NB4 (cell line): ENCODE measurements around the gene GPR135.

Experiments used
- DNase-seq: peaks from one replicate; pipeline ENCODE4 v3.0.0; 2010; ENCODE audit warnings: low read depth
- H3K4me3 ChIP-seq: one replicate; pipeline ENCODE4 v1.5.1; 2011; ENCODE audit warnings: mild to moderate bottlenecking, low read depth, low read length, moderate library complexity
- MYC ChIP-seq: IDR thresholded peaks from 2 replicates; pipeline ENCODE4 v1.6.1; 2011; ENCODE audit warnings: low read depth, low read length
- POLR2A ChIP-seq: IDR thresholded peaks from 2 replicates; pipeline ENCODE4 v1.6.1; 2011; ENCODE audit warnings: mild to moderate bottlenecking; ENCODE audit not compliant: insufficient read length; ENCODE audit errors: extremely low read depth
- TF ChIP-seq, protein P1 (sequence below): IDR thresholded peaks from 2 replicates; pipeline ENCODE4 v1.6.1; 2011; ENCODE audit warnings: low read depth, low read length
- TF ChIP-seq, protein P2 (sequence below): IDR thresholded peaks from one replicate; pipeline ENCODE4 v1.5.1; 2012; ENCODE audit warnings: low read depth, low read length

The GPR135 gene

DNA sequence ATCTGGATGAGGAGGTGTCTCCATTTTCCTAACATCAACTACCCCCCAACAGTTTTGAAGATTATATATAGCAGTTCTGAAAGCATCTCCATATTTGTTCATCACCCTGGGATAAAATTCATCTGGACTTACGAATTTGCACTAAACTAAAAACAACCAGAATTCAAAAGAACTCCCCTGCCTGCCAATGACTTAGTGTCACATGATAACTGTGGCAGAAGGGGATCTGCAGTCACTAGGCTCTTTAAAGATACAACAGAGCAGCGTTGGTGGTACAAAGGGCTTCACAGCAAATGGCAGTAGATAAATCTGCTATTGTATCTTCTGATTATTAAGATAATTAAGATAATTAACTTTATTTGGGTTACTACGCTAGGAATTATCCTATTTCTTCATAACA lies 30.1 kb downstream of the GPR135 start:
- no peak overlapping the region for H3K4me3 ChIP-seq
- TF ChIP-seq POLR2A (no peak), MYC (no peak)
- TF ChIP-seq, protein P1, sequence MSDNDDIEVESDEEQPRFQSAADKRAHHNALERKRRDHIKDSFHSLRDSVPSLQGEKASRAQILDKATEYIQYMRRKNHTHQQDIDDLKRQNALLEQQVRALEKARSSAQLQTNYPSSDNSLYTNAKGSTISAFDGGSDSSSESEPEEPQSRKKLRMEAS: no peak
- TF ChIP-seq, protein P2, sequence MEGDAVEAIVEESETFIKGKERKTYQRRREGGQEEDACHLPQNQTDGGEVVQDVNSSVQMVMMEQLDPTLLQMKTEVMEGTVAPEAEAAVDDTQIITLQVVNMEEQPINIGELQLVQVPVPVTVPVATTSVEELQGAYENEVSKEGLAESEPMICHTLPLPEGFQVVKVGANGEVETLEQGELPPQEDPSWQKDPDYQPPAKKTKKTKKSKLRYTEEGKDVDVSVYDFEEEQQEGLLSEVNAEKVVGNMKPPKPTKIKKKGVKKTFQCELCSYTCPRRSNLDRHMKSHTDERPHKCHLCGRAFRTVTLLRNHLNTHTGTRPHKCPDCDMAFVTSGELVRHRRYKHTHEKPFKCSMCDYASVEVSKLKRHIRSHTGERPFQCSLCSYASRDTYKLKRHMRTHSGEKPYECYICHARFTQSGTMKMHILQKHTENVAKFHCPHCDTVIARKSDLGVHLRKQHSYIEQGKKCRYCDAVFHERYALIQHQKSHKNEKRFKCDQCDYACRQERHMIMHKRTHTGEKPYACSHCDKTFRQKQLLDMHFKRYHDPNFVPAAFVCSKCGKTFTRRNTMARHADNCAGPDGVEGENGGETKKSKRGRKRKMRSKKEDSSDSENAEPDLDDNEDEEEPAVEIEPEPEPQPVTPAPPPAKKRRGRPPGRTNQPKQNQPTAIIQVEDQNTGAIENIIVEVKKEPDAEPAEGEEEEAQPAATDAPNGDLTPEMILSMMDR: no peak
- DNase-seq: no peak

DNA sequence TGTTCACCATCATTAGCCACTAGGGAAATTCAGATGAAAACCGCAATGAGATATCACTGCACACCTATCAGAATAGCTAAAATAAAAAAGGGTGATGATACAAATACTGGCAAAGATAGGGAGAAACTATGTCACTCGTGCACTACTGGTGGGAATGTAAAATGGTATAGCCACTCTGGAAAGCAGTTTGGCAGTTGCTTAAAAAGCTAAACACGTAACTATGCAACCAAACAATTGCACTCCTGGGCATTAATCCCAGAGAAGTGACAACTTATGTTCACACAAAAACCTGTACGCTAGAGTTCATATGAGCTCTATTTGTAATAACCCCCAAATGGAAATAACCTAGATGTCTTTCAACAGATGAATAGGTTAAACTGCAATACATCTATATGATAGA lies 35.4 kb downstream of the GPR135 start:
- TF ChIP-seq, protein P1: no peak
- TF ChIP-seq POLR2A: no peak
- DNase-seq: no peak
- H3K4me3 ChIP-seq: no peak overlapping the region

DNA sequence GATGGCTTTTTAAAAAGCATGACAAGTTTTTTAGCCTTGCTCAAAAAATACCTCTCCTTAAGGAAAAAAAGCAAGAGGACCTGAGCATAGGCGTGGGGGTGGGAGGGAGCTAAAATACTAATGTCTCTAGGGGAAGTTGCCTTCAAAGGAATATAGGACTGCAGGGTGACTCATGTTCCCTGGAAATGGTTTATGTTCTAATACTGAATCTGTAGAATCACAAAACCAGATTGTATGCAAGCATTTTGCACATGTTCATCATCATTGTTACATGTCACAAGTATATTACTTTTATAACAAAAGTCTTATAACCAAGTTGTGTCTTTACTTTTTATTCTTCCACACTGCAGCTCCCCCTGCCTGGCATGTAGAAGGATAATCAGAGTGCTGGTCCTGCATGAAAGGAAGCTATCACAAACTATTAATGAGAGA lies 36.6 kb downstream of the GPR135 start:
- no peak for TF ChIP-seq POLR2A
- TF ChIP-seq, protein P2: no peak
- TF ChIP-seq, protein P1: no peak
- TF ChIP-seq MYC: no peak
- DNase-seq: peak; percentile 52
- H3K4me3 ChIP-seq: no peak overlapping the region

DNA sequence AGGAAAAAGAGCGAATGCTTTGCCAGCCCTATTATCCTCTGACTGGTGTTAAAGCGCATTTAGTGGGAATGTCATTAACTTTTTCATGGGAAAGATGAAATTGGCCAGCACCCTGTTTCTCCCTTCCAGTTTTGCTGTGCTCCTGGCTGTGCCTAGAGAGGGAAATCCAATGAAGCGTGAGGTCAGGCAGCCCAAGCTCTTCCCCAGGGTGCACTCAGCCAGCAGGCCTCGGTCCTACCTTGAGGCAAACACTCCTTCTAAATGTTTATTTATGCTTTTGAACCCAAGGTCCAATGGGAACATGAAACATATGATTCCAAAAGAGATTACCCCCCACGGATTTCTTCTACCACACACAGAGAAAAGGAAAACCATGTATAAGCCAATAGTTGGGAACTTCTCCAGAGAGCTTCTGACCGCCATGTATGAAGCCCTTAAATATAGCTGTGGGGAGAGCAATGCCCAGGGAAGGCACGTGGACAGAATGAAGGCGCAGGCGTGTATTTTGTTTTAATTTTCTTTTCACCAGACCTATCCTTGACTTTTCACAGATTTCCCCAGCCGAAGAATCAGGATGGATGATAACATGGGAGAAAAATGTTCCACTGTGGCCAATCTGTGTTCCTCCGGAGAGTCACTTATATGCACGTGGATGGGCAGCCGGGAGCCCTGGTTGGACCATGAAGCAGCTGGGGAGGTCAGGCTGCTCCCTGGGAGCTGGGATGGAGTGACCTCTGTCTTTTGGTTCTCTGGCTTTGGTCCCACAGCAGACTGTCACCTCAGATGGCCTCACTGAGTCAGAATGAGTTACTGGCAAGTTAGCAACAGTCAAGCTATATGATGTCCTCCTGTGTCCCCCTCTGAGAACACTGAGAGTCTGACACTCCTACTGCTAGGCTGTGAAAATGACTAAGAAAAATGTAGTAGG lies 37.3 kb downstream of the GPR135 start:
- no peak overlapping the region for H3K4me3 ChIP-seq
- peak; percentile 45 for DNase-seq
- TF ChIP-seq, protein P2: no peak
- TF ChIP-seq POLR2A (no peak), MYC (no peak)
- TF ChIP-seq, protein P1: no peak

DNA sequence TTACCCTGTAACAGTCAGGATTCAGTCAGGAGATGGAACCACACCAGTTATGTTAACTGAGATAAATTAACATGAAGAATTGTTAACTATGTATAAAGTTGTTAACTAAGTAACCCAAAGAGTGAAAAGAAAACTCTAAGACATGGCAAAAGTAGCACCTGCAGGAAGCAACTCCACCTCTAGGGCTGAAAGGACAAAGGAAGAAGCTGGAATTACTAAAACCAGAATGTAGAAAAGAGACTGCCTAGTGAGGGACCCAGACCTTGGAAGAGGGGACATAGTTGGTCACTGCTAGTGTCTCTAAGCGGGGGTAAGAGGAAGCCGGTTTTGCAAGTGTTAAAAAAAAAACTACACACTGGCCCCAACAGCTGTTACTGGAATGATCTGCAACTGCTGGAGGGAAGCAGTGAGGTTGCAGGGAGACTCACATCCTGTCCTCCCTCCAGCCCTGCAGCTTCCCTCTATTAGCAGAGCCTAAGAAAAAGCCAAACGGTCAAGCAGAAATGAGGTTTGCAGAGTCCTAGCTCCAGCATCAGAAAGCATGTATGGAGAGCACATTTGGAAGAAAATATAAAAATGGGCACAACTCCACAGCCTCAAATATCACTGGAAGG lies 39.8 kb downstream of the GPR135 start:
- TF ChIP-seq, protein P2: no peak
- TF ChIP-seq MYC: no peak
- no peak for TF ChIP-seq POLR2A
- TF ChIP-seq, protein P1: no peak
- H3K4me3 ChIP-seq: no peak overlapping the region
- DNase-seq: peak; percentile 81
